GM12872 (cell line): Measurements from ENCODE around the gene SAMD4B.
A peak's percentile ranks its signal among the peaks of the same experiment; 100 is the strongest.

Experiments
- TF ChIP-seq, protein P1 (sequence below): IDR thresholded peaks from 3 replicates; pipeline ENCODE4 v1.5.1; 2011; ENCODE audit warnings: low read depth, mild to moderate bottlenecking, low read length, moderate library complexity; ENCODE audit not compliant: insufficient read depth

The SAMD4B gene

DNA sequence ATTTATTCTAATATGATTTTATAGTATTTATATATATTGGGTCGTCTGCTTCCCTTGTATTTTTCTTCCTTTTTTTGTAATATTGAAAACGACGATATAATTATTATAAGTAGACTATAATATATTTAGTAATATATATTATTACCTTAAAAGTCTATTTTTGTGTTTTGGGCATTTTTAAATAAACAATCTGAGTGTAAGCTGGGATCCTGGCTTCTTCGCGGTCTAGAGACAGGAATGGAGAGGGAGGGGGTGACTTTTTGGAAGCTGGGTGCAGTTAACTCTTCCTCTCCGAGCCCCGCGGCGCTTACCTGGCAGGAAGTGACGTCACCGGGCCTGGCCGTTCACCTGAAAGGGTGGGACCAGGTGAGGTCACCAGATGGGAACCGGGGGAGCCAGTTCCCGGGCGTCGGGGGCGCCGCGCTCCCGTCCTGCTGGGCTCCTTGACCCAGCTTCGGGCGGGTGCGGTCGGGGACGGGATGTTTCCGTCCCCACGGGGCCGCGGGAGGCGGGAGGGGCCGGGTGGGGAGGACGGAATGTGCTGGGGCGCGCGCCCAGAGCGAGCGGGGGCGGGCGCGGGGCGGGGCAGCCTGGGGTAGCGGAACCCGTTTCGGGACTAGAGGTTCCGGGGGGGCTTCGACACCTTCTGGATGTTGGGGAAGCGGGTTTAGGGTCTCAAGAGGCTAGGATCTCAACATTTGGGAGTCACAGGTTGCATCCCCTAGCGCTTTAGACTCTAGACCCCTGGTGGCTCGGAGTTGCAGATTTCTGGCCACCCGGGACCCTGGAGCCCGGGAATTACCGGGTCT is 67.2 kb downstream of the SAMD4B start:
- TF ChIP-seq, protein P1, sequence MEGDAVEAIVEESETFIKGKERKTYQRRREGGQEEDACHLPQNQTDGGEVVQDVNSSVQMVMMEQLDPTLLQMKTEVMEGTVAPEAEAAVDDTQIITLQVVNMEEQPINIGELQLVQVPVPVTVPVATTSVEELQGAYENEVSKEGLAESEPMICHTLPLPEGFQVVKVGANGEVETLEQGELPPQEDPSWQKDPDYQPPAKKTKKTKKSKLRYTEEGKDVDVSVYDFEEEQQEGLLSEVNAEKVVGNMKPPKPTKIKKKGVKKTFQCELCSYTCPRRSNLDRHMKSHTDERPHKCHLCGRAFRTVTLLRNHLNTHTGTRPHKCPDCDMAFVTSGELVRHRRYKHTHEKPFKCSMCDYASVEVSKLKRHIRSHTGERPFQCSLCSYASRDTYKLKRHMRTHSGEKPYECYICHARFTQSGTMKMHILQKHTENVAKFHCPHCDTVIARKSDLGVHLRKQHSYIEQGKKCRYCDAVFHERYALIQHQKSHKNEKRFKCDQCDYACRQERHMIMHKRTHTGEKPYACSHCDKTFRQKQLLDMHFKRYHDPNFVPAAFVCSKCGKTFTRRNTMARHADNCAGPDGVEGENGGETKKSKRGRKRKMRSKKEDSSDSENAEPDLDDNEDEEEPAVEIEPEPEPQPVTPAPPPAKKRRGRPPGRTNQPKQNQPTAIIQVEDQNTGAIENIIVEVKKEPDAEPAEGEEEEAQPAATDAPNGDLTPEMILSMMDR, result no peak

DNA sequence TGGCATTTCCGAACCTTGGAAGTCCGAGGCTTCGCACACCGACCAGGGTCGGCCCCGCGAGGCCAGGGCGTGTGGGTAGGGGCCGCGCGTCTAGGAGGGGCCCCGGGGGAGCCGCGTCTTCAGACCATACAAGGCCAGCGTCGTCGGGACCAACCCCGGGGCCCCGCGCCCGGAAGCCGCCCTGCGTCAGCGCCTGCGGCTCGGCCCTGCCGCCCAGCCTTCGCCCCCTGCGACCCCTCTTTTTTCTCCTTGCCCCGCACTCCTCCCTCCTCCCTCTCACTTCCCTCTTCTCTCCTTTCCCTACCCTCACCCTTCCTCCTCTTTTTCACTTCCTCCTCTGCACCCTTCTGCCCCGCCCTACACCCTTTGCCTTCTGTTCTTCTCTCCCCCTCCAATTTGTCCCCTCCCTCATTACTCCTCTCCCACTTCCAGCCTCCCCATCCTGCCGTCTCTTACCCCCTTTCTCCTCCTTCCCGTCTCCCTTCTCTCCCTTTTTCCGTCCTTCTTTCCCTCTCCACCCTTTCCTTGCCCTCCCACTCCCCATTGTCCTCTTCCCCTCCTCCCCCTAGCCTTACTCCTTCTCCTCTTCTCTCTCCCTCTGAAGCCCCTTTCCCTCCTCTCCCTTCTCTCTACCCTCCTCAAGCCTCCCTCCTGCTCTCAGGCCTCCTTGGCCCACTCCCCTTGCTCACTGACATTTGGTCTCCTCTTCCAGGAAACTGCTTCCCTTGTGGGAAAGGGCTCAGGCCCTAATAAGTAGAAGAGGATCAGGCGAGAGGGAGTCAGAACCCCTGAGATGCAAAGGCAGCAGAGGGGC is 68.0 kb downstream of the SAMD4B start:
- TF ChIP-seq, protein P1, result no peak

DNA sequence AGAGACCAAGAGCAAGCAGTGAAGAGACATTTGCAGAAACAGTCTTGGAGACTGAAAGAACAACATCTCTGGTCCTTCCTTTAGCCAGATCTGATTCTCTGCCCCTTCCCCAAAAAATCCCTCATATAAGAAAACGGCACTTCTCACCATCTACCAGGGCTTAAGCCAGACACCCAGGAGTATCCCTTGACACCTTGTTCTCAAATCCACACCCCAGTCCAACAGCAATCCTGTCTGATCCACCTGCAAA is 68.5 kb downstream of the SAMD4B start:
- TF ChIP-seq, protein P1, result no peak

DNA sequence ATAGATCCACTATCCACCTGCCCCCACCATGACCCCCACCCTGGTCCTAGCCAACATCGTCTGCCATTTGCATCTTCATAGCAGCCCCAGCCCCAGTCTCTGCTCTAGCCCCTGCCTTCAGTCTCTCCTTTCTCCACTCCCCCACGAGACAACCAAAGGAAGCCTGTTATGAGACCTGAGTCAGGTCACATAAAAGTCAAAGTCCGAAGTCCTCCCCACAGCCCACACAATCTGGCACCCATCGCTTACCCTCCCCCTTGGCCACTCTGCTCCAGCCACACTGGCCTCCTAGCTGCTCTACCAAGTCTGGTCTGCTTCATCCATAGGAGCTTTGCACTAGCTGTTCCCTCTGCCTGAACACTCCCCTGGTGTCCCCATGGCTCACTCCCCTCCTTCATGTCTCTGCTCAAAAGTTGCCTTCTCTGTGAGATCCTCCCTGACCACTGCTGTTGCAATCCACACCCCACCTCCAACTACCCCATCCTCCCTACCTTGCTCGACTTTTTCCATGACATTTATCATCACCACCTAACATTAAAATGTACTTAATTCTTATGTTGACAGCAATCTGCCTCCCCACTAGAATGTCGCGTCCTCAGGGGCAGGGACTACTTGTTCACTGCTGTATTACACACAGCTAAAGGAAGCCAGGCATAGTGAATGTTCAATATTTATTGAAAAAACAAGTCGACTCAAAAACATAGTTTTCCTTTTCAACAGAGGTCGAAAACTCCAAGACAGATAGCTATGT is 69.0 kb downstream of the SAMD4B start:
- TF ChIP-seq, protein P1, result no peak

DNA sequence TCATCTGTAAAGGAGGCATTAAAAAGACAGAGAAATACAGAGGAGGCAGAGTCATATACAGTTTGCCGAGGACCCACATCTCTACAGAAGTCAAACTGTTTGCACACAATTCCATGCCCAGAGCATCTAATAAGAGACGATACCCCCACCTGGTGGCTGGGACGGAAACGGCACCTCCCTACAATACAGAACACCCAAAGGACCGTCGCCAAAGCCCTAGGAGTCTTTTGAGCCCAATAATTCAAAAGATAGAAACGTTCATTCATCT is 69.5 kb downstream of the SAMD4B start:
- TF ChIP-seq, protein P1, result peak; percentile 86

DNA sequence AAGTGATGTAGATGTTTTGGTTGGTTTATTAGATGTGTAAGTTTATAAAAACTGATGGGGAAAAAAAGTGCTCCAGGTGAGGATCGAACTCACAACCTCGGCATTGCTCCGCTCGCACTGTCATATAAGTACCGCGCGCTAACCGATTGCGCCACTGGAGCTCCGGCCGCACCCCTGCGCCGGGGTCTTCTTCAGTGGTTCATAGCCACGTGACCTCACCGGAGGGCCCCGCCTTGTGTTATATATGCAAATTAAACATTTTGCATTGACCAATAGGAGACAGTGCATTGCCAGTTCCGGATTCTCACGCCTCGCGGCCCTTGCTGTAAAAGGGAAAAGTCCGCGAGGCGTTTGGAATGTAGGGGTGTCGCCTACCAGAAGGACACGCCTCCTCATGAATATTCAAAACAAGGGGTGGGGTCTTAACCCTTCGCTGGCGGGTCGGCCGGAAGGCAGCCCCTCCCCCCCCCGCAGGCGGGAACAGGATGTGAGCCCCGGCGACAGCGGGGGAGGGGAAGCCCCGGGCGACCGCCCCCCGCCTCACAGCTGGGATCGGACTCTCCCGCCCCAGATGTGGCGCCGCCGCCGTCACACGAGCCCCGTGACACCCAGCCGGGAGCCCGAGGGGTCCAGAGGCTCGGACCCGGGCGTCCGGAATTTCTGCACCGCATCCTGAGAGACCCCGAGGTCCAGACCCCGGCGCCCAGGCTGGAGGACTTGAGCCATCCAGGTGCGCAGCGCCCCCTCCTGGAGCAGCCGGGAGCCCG is 70.1 kb downstream of the SAMD4B start, which contains the start of gene PLEKHG2:
PLEKHG2 (plus strand) TSS at position 570 of the 767 bp plus-strand sequence. CDS start 1,418 bp downstream, outside the sequence.
- TF ChIP-seq, protein P1, result peak; percentile 81
